Endothelial cell of umbilical vein (primary cell): ENCODE data around the gene BCAS4. TPM values are rescaled to one million over a fixed set of nuclear protein-coding genes. Genes with fewer than 3 reads are reported as not detected.

ENCODE experiments used
- BruUV-seq: library from RNA; stranded (reverse); fragments of 400-500 nt; replicated peaks from 2 replicates; lab custom pipeline; 2021; lab: Mats Ljungman, UMichigan
- CTCF ChIA-PET: fragments of 300-600, 350-600 bp; sonication (Branson Sonifier 250); formaldehyde crosslinking; loops from one replicate; lab custom pipeline; 2021; ENCODE audit warnings: antibody characterized with exemption, inconsistent platforms; lab: Charles Lee
- POLR2A ChIA-PET: fragments of 300-600, 350-600 bp; sonication (Branson Sonifier 250); formaldehyde crosslinking; loops from one replicate; lab custom pipeline; 2021; ENCODE audit warnings: antibody characterized with exemption, inconsistent platforms; lab: Charles Lee
- DNase-seq: peaks from one replicate; pipeline ENCODE4 v3.0.0-alpha.2; 2011; ENCODE audit warnings: low read depth, low spot score
- FAIRE-seq: peaks from 2 replicates; lab custom pipeline; 2011; peaks lifted over from hg19 to GRCh38; lab: Jason Lieb, UNC
- H2AFZ ChIP-seq: 2 replicates; pipeline ENCODE4 v1.6.0; 2012; ENCODE audit warnings: low read depth, low read length, control low read depth, inconsistent platforms
- H3K27ac ChIP-seq: 2 replicates; pipeline ENCODE4 v1.5.1; 2011; ENCODE audit warnings: low read depth, mild to moderate bottlenecking, control low read depth, low read length, moderate library complexity; ENCODE audit not compliant: insufficient read depth
- H3K27me3 ChIP-seq, 2 experiments: 2 replicates each; pipeline versions ENCODE4 v1.6.0 to v1.6.1; 2011; ENCODE audit warnings: low read length in 2 of 2, mixed read lengths in 1 of 2; ENCODE audit not compliant: control insufficient read depth in 2 of 2, insufficient read depth in 2 of 2
- H3K36me3 ChIP-seq, 2 experiments: 2 replicates in 1 of 2; 3 replicates in 1 of 2; pipeline ENCODE4 v1.5.1; 2011; ENCODE audit warnings: low read length in 2 of 2, mild to moderate bottlenecking in 1 of 2, moderate library complexity in 1 of 2; ENCODE audit not compliant: control insufficient read depth in 2 of 2, insufficient read depth in 2 of 2; ENCODE audit errors: extremely low read depth in 1 of 2
- H3K4me1 ChIP-seq: 3 replicates; pipeline ENCODE4 v1.5.1; 2011; ENCODE audit warnings: mild to moderate bottlenecking, low read length; ENCODE audit not compliant: control insufficient read depth, insufficient read depth; ENCODE audit errors: extremely low read depth
- H3K4me2 ChIP-seq: 2 replicates; pipeline ENCODE4 v1.6.1; 2011; ENCODE audit warnings: low read length, control low read depth, mixed read lengths; ENCODE audit not compliant: insufficient read depth
- H3K4me3 ChIP-seq, 3 experiments: fragments of 200-600 bp in 1 of 3; sonication (generic), shearing (Covaris generic) in 1 of 3; replicated peaks in 1 of 3; 2 replicates each; pipeline ENCODE4 v1.5.1; 2011 to 2016; ENCODE audit warnings: control low read depth in 3 of 3, low read length in 3 of 3, mild to moderate bottlenecking in 2 of 3, inconsistent platforms in 1 of 3, low read depth in 1 of 3, moderate library complexity in 1 of 3; ENCODE audit not compliant: insufficient read depth in 1 of 3
- H3K79me2 ChIP-seq: 2 replicates; pipeline ENCODE4 v1.6.0; 2012; ENCODE audit warnings: low read length, inconsistent platforms; ENCODE audit not compliant: control insufficient read depth, insufficient read depth
- H3K9ac ChIP-seq: replicated peaks from 2 replicates; pipeline ENCODE3; 2011; ENCODE audit warnings: low read length, control low read depth; ENCODE audit not compliant: insufficient read depth; ENCODE audit errors: extremely low read depth
- H3K9me1 ChIP-seq: replicated peaks from 3 replicates; pipeline ENCODE4 v1.6.0; 2011; ENCODE audit warnings: mild to moderate bottlenecking, low read length; ENCODE audit not compliant: control insufficient read depth, insufficient read depth; ENCODE audit errors: extremely low read depth
- H3K9me3 ChIP-seq: replicated peaks from 2 replicates; pipeline ENCODE4 v1.5.1; 2012; ENCODE audit warnings: low read length, inconsistent platforms; ENCODE audit not compliant: control insufficient read depth, insufficient read depth
- H4K20me1 ChIP-seq: replicated peaks from 2 replicates; pipeline ENCODE3; 2011; ENCODE audit warnings: mild to moderate bottlenecking, low read length; ENCODE audit not compliant: control insufficient read depth, insufficient read depth; ENCODE audit errors: extremely low read depth
- CTCF ChIP-seq, 2 donors: IDR thresholded peaks; 1 replicate in 1 of 2; 2 replicates in 1 of 2; pipeline ENCODE4 v1.5.1; 2011; ENCODE audit warnings: low read length in 2 of 2, mild to moderate bottlenecking in 2 of 2, moderate library complexity in 2 of 2, control low read depth in 1 of 2, inconsistent platforms in 1 of 2, low read depth in 1 of 2; ENCODE audit not compliant: insufficient read depth in 1 of 2; ENCODE audit errors: extremely low read depth in 1 of 2
- EZH2 ChIP-seq: IDR thresholded peaks from 2 replicates; pipeline ENCODE4 v1.6.1; 2012; ENCODE audit warnings: borderline replicate concordance, low read depth, mild to moderate bottlenecking, moderate library complexity, low read length, inconsistent platforms; ENCODE audit not compliant: severe bottlenecking
- FOS ChIP-seq: IDR thresholded peaks from 2 replicates; pipeline ENCODE4 v1.6.1; 2011; ENCODE audit warnings: mild to moderate bottlenecking, low read length, moderate library complexity, borderline replicate concordance; ENCODE audit not compliant: insufficient read depth
- GATA2 ChIP-seq: IDR thresholded peaks from 2 replicates; pipeline ENCODE4 v1.7.0; 2011; ENCODE audit warnings: low read depth, mild to moderate bottlenecking, moderate library complexity, mixed read lengths, low read length; ENCODE audit not compliant: insufficient read length, insufficient read depth
- JUN ChIP-seq: IDR thresholded peaks from 2 replicates; pipeline ENCODE4 v1.6.1; 2011; ENCODE audit warnings: borderline replicate concordance, low read depth; ENCODE audit not compliant: insufficient read length, insufficient read depth
- MYC ChIP-seq: IDR thresholded peaks from one replicate; pipeline ENCODE4 v1.6.1; 2011; ENCODE audit warnings: mild to moderate bottlenecking, low read depth, low read length
- POLR2A ChIP-seq: IDR thresholded peaks from 2 replicates; pipeline ENCODE4 v1.6.1; 2012; ENCODE audit warnings: low read depth, mild to moderate bottlenecking, control low read depth, low read length
- POLR2AphosphoS5 ChIP-seq: IDR thresholded peaks from 2 replicates; pipeline ENCODE4 v1.6.1; 2012; ENCODE audit warnings: low read depth, mild to moderate bottlenecking, control low read depth, low read length, moderate library complexity; ENCODE audit not compliant: insufficient read depth
- dilution Hi-C: fragments of 300-500 bp; cut with MboI; formaldehyde crosslinking; loops from one replicate; pipeline ENCODE4 v1.15.0; 2019; ENCODE audit warnings: low sequenced_read_pairs; ENCODE audit not compliant: extremely low pct_ligation_motif_present
- intact Hi-C: fragments of 100-400 bp; cut with micrococcal nuclease; formaldehyde crosslinking; loops from one replicate; pipeline ENCODE4 v1.10.0; 2022
- polyA plus RNA-seq, 4 experiments: library from polyadenylated mRNA; depleted of rRNA in 3 of 4; stranded (reverse) in 3 of 4; unstranded in 1 of 4; fragments of >200 nt; gene quantifications; 2 replicates each; pipeline versions ENCODE4 v1.2.1 to v1.2.3, GENCODE V29; 2011 to 2012; ENCODE audit warnings: missing spikeins in 1 of 4
- total RNA-seq: library from RNA; stranded (reverse); gene quantifications from 2 replicates; pipeline ENCODE4 v1.2.3, GENCODE V29; 2021
- TF ChIP-seq, protein P1 (sequence below): IDR thresholded peaks from 2 replicates; pipeline ENCODE4 v1.6.1; 2011; ENCODE audit not compliant: insufficient read depth, insufficient read length

Gene BCAS4
- total and polyA plus RNA-seq, 2 donors (not counting 3 experiments of a cell fraction or from before 2014, with no cell fraction given), result 1.0 to 1.5 TPM

- Histone ChIP-seq H3K4me3 (no peak overlapping the region), H3K36me3 (peaks cover 30 to 40% of the 10 kb centered on the region in 2 experiments), H4K20me1 (peaks cover 4% of the 10 kb centered on the region), H3K27me3 (no peaks in the 10 kb centered on the region), H2AFZ (no peak overlapping the region), H3K9me3 (no peaks in the 10 kb centered on the region), H3K4me1 (no peaks in the 10 kb centered on the region), H3K4me2 (no peak overlapping the region), H3K9ac (no peak overlapping the region), H3K27ac (no peak overlapping the region), H3K79me2 (peaks cover 8% of the 10 kb centered on the region), H3K9me1 (no peaks in the 10 kb centered on the region)
- BruUV-seq, result no TSS peak
- intact Hi-C loops (no loop called here), dilution Hi-C loops (no loop called here)
- FAIRE-seq, result no peak
- DNase-seq, result no peak
- TF ChIP-seq GATA2, result no peak
- TF ChIP-seq POLR2A, result no peak
- TF ChIP-seq EZH2, result no peak
- TF ChIP-seq POLR2AphosphoS5, result no peak
- TF ChIP-seq CTCF (IDR thresholded peaks at IDR 0.05; ENCODE audit: extremely low read depth in 1 of 2, insufficient read depth in 1 of 2, low read depth in 1 of 2, low read length in 2 of 2), result no peak
- TF ChIP-seq JUN, result no peak
- TF ChIP-seq FOS, result no peak
- TF ChIP-seq, protein P1, sequence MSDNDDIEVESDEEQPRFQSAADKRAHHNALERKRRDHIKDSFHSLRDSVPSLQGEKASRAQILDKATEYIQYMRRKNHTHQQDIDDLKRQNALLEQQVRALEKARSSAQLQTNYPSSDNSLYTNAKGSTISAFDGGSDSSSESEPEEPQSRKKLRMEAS, result no peak
- TF ChIP-seq MYC, result no peak
- ChIA-PET CTCF (interaction anchor here (0.8 to 1.1 kb wide), 2 partner anchors 9 to 98 kb away, joined by 3 read pairs; partner anchors contain the start of gene BCAS4), POLR2A (no interaction called here)
These were observed 97.5 kb downstream of the BCAS4 start for GRCh38 chr20:50892394-50892793.
